ENCODE results near the gene FMN1.

The FMN1 gene, protein sequence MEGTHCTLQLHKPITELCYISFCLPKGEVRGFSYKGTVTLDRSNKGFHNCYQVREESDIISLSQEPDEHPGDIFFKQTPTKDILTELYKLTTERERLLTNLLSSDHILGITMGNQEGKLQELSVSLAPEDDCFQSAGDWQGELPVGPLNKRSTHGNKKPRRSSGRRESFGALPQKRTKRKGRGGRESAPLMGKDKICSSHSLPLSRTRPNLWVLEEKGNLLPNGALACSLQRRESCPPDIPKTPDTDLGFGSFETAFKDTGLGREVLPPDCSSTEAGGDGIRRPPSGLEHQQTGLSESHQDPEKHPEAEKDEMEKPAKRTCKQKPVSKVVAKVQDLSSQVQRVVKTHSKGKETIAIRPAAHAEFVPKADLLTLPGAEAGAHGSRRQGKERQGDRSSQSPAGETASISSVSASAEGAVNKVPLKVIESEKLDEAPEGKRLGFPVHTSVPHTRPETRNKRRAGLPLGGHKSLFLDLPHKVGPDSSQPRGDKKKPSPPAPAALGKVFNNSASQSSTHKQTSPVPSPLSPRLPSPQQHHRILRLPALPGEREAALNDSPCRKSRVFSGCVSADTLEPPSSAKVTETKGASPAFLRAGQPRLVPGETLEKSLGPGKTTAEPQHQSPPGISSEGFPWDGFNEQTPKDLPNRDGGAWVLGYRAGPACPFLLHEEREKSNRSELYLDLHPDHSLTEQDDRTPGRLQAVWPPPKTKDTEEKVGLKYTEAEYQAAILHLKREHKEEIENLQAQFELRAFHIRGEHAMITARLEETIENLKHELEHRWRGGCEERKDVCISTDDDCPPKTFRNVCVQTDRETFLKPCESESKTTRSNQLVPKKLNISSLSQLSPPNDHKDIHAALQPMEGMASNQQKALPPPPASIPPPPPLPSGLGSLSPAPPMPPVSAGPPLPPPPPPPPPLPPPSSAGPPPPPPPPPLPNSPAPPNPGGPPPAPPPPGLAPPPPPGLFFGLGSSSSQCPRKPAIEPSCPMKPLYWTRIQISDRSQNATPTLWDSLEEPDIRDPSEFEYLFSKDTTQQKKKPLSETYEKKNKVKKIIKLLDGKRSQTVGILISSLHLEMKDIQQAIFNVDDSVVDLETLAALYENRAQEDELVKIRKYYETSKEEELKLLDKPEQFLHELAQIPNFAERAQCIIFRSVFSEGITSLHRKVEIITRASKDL (N-terminal part only)

DNA sequence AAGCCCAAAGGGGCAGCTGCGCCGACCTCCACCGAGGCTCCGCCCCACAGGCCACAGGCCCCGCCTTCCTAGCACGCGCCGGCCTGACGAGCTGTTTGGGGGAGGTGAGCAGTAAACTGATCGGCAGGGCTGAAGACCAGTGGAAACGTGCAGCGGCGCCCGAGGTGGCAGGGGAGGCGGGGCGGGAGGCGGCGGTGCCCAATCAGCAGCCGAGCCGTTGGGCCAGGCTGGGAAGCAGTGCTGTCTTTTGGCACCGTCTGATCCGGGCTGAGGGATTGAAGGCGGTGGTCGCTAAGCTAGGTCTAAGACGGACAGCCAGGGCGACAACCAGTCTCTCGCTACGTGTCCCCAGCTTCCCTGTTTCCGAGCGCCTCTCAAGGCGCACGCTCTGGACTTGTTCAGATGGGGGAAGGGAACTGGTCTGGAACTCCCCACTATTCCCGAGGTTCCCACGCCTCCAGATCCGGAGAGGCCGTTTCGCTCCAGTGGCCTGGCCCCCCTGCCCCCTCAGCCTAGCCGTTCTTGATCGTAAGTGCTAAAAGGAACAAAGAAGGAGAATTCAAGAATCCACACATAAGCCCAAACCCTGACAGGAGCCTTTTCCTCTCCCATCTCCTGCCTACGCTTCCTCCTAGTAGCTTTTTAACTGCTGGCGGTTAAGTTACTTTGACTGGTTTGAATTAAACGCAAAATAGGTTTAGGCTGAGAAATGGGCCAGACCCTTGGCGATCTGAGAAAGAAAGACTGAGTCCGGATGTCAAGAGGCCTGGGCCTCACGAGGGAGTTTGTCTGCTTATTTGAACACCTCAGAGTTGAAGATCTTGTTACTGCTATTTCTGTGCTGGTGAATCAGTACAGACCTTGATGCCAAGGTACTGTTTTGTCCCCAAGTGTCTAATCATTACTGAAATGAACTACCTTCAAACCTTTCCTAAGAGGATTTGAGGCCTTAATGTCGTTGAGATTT, at the start of gene FMN1:
FMN1 (minus strand) TSS at position 11 of the 967 bp plus-strand sequence. CDS start 39,800 bp downstream, outside the sequence.
- peak; percentile 87 to 92 for DNase-seq (ENCODE audit: low read depth in 2 of 2)

DNA sequence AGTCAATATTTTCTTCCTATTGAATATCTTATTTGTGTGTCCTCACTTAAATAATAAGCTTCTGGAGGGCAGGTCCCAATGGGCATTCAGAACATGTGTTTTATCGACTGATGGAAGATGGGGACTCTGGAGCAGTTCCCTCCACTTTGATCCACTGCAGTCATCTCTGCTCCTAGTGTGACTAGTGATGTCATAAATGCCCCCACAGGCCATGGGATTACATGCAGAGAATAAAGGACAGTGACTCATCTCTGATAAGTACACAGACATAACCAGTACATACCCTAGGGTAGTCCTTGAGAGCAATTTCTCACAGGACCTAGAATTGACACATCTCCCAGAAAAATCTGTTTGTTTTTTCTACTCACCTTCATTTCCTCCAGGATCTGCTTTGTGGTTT, 49.4 kb upstream of the FMN1 start:
- DNase-seq (ENCODE audit: low read depth in 2 of 2), result no peak

GRCh38 chr15:33243393-33243792, 48.9 kb upstream of the FMN1 start:
- DNase-seq (ENCODE audit: low read depth in 2 of 2), result no peak

- no peak for DNase-seq (ENCODE audit: low read depth in 2 of 2)
These were observed 48.2 kb upstream of the FMN1 start for GRCh38 chr15:33242669-33243191.

- DNase-seq (ENCODE audit: low read depth in 2 of 2), result no peak
These were observed 47.7 kb upstream of the FMN1 start for GRCh38 chr15:33242165-33242564.

- no peak for DNase-seq (ENCODE audit: low read depth in 2 of 2)
These were observed 42.5 kb upstream of the FMN1 start for GRCh38 chr15:33236841-33237509.

DNA sequence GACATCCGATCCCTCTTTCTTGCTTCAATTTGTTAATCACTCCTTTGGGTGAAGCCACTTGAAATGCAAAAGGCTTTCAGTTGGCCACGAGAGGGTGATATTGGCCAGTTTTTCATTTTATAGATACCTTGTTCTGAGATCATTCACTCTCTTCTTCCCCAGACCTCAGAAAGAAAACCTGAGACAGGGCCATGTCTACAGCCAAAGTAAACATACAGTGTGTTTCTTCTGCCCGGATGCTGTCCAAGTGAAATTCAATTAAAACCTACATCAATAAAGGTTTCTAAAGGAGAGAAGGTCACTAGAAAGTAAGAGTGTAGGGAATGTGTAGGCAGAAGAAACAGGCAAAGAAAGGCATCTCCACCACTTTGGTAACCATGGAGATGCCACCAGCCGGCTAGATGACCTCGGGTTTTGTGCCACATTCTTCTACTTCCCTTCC, 39.5 kb upstream of the FMN1 start:
- DNase-seq (ENCODE audit: low read depth in 2 of 2), result no peak

DNA sequence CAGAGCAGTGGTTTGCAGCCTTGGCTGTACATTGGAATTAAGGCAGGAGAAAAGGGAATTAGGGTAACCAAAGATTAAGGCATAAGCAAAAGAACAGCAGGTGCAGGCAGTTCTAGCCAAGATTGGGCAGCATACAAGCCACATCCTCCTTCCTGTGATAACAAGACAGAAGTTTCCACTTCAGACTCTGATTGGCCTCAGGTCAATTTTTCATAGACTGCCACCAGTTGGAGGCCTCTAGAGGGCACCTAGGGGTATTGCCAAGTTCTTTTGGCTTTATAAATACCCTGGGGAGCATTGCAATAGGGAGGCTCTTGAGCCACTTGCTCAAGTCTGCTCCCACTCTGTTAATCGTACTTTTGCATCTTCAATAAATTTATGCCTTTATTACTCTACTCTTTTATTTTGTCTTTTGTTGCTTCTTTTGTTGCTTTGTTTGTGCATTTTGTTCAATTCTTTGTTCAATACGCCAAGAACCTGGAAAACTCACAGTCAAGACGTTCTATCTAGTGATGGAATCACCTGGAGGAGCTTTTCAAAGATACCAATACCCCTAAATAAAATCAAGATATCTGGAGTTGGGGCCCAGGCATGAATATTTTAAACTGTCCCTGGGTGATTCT, 32.2 kb upstream of the FMN1 start:
- DNase-seq (ENCODE audit: low read depth in 2 of 2), result peak; percentile 36 to 45

DNA sequence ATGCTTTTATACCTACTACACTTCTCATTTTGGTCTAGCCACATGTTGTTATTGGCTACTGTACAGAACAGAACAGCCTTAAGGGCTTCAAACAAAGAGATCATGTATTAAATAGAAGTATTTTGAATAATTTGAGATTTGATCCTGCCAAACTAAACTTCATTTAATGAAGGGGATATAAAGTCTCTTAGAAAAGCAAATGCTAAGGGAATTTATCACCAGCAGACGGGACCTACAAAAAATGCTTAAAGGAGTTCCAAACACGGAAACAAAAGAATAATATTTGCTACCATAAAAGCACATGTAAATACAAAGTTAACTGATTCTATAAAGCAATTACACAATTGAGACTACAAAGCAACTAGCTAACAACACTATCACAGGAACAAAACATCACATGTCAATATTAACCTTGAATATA, 23.6 kb upstream of the FMN1 start:
- DNase-seq (ENCODE audit: low read depth in 2 of 2), result no peak

GRCh38 chr15:33215941-33216872, 21.7 kb upstream of the FMN1 start:
- DNase-seq (ENCODE audit: low read depth in 2 of 2), result no peak

DNA sequence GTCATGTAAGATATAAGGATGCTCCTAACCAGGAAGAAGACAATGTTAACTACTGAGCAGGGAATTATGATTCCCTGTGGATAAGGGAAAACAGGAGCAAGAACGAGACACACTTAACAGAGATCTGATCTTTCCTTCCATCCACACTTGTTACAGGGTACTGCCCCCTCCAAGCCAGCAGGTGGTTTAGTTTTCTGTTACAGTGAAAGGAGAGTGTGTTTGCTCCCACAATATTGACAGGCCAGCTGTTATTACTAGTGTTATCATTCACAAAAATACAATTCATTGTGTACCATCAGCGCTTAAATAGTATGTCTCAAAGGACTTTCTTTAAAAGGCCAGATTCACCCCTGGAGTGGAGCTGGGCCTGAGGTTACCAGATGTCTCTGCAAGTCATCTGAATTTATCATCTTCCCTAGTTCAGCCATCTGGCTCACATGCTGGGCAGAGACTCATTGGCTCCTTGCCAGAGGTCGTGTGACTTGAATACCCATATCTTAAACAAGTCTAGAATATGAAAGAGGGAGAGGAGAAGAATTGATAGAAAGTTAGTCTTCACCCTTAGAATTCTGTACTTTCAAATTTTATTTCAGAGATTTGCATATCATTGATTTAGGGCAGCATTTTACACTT, 16.8 kb upstream of the FMN1 start:
- no peak for DNase-seq (ENCODE audit: low read depth in 2 of 2)

- no peak for DNase-seq (ENCODE audit: low read depth in 2 of 2)
These were observed 15.3 kb upstream of the FMN1 start for GRCh38 chr15:33209575-33210481.

- DNase-seq (ENCODE audit: low read depth in 2 of 2), result no peak
These were observed 13.1 kb upstream of the FMN1 start for GRCh38 chr15:33207646-33208045.

DNA sequence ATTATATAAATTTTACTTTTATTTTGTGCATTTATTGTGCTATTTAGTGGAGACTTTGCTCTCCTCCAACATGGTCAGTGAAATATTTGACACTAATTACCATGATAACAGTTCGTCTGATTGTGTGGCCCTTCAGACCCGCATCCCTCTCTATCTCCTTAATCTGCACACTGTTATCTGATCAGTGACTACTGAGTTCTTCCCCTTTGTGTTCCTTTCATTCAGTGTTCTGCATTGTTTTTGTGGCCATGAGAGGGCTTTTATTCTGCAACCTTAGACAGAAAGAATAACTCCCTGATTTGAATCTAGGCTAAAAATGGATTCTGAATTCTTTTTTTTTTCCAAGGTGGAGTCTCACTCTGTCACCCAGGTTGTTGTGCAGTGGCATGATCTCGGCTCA, 11.9 kb upstream of the FMN1 start:
- no peak for DNase-seq (ENCODE audit: low read depth in 2 of 2)

GRCh38 chr15:33204926-33205325, 10.4 kb upstream of the FMN1 start:
- DNase-seq (ENCODE audit: low read depth in 2 of 2), result no peak

GRCh38 chr15:33204087-33204486, 9.6 kb upstream of the FMN1 start:
- no peak for DNase-seq (ENCODE audit: low read depth in 2 of 2)

All from stimulated activated CD4-positive, alpha-beta T cell treated with anti-CD3 and anti-CD28 coated beads, Interleukin-12 subunit alpha, Interleukin-12 subunit beta, amount 100 ng/mL, for 24 hours (primary cell).